ENCODE results near the gene MRC2.
A peak's percentile ranks its signal among the peaks of the same experiment; 100 is the strongest.
"Not testable (repeated sequence)": the region's sequence is repeated elsewhere in the genome, so short reads cannot be mapped to it uniquely, and the experiment has no call there.

MRC2 gene, protein sequence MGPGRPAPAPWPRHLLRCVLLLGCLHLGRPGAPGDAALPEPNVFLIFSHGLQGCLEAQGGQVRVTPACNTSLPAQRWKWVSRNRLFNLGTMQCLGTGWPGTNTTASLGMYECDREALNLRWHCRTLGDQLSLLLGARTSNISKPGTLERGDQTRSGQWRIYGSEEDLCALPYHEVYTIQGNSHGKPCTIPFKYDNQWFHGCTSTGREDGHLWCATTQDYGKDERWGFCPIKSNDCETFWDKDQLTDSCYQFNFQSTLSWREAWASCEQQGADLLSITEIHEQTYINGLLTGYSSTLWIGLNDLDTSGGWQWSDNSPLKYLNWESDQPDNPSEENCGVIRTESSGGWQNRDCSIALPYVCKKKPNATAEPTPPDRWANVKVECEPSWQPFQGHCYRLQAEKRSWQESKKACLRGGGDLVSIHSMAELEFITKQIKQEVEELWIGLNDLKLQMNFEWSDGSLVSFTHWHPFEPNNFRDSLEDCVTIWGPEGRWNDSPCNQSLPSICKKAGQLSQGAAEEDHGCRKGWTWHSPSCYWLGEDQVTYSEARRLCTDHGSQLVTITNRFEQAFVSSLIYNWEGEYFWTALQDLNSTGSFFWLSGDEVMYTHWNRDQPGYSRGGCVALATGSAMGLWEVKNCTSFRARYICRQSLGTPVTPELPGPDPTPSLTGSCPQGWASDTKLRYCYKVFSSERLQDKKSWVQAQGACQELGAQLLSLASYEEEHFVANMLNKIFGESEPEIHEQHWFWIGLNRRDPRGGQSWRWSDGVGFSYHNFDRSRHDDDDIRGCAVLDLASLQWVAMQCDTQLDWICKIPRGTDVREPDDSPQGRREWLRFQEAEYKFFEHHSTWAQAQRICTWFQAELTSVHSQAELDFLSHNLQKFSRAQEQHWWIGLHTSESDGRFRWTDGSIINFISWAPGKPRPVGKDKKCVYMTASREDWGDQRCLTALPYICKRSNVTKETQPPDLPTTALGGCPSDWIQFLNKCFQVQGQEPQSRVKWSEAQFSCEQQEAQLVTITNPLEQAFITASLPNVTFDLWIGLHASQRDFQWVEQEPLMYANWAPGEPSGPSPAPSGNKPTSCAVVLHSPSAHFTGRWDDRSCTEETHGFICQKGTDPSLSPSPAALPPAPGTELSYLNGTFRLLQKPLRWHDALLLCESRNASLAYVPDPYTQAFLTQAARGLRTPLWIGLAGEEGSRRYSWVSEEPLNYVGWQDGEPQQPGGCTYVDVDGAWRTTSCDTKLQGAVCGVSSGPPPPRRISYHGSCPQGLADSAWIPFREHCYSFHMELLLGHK (N-terminal part only)

DNA sequence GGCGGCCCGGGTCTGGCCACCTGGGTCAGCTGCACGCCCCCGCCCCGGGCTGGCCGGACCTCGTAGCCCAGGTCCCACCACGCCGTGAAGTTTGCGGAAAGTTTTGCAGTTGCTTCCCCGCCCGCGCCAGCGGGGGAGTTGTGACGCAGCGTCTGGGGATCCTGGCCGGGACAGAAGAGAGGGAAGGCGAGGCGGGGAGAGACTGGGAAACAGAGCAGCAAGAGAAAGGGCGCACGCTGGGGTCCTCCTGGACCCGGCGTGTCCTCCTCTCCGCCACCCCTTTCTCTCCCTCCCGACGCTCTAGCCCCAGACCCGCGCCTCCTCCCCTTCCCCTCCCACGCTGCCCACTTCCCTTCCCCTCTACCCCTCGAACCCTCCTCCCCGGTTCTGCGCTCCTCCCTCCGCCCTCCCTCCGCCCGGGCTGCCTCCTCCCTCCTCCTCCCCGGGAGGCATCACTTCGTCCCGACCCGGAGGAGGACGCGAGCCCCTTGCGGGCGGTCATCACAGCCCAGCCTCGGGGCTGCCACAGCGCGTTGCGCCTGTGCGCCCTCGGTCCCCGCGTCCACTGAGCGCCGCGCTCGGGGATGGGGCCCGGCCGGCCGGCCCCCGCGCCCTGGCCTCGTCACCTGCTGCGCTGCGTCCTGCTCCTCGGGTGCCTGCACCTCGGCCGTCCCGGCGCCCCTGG, at the start of gene MRC2:
MRC2 (plus strand) TSS at position 452 of the 685 bp plus-strand sequence; CDS start at position 585, 133 bp downstream.
- peak; percentile 72 for DNase-seq

DNA sequence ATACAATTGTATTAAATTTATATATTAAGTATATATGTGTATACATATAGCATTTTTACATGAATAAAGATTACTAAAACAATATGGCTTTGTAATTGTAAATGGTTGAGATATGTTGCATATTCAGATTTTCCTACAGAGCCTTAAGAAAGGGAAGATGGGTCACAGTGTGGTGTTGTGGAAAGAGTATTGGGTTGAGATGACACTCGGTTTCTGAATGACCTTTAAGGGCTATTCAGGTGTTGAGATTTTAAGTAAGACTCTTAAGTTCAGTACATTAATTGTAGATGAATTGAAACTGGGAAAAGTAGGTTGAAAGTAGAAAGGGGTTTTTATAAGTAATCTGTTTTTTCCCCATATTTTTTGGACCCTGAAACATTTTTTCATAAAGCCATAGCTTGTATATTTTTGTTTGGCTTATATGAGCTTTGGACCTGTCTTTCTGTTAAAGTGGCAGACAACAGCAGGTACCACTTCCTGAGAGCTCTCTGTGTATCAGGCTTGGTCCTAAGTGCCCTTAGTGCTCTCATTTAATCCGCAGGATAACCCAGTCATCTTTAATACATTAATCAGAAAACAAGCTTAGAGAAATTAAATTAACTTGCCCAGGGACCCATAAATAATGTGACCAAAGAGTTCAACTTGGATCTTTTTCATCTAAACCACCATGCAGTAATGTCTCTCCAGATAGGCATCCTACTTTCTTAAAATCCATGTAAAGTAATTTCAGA, 48.5 kb upstream of the MRC2 start:
- DNase-seq: no peak

DNA sequence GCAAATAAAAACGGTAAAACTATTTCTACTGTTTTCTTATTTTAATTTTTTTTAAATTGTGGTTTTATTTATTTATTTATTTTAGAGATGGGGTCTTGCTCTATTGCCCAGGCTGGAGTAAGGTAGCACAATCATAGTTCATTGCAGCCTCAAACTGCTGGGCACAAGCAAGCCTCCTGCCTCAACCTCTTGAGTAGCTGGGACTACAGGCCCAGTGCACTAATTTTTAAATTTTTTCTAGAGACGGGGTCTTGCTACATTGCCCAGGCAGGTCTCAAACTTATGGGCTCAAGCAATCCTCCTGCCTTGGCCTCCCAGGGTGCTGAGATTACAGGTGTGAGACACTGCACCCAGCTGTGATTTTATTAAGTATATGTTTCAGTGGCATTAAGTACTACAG, 46.5 kb upstream of the MRC2 start:
- no peak for DNase-seq

DNA sequence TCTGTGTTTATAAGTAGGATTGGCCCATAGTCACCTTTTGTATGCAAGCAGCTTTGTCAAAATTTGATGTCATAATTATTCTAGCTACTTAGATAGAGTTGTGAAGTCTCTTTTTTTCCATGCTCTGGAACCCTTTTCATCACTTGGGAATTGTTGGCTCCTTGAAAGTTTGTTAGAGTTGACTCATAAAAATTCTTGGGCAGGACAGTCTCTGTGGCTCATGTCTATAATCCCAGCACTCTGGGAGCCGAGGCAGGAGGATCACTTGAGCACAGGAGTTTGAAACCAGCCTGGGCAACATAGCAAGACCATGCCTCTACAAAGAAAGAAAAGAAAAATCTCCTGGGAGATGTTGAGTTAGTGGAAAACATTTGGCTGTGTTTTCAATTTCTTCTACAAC, 45.7 kb upstream of the MRC2 start:
- DNase-seq: no peak

DNA sequence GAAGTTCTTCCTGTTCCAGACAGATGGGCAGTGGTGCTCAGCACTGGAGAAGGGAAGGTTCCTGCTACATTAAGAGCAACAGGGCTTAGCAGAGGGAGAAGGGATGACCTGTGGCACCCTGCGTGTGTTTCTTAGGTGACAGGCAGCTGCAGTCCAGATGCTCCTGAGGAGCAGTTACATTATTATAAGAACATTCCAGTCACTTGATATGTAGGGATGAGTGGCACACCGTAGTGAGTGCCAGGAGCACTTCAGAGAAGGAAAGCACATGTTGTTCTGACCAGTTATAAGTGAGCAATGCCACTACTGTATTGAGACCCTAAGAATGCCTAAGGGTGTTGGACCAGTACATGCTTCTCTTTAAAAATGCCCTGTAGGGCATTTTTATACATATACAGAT, 39.9 kb upstream of the MRC2 start:
- no peak for DNase-seq

DNA sequence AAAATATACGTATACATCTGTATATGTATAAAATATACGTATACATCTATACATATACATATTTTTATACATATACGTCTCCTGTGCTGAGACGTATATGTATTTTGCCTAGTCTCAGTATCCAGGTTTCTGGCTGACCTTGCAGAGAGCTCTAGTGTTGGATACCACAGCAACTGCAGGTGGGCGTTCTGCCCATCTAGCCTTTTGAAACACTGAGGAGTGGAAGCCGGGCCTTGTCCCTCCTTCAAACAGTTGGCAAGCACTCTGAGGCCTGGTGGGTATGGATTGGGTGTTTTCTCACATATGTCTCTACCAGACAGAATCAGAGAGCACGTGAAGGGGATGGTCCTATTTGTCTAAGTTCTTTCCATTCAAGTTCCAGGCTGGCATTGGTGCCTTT, 39.4 kb upstream of the MRC2 start:
- no peak for DNase-seq

DNA sequence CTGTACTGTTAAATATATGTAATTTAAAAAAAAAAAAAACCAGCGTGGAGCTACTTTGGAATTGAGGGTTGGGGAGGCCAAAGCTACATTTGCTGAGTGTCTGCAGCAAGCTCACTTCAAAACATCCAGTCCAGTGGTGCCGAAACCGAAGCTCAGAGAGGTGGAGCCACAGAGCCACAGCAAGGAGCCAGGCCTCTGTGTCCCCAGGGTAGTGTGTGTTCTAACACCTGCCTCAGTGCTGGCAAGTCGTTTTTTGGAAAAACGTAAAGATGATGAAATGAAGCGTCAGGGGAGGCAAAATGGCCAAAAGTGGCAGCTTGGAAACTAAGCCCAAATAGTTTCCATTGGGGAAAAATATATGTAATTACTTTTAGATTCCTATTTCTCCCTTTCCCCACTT, 36.1 kb upstream of the MRC2 start:
- no peak for DNase-seq

DNA sequence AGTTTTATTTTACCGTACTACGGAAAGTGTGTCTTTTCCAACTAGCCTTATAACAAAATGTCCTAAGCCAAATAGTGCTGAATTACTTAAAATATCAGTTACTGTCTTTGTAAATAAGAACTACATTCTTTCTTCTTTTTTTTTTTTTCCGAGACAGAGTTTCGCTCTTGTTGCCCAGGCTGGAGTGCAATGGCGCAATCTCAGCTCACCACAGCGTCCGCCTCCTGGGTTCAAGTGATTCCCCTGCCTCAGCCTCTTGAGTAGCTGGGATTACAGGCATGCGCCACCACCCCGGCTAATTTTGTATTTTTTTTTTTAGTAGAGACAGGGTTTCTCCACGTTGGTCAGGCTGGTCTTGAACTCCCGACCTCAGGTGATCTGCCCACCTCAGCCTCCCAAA, 35.6 kb upstream of the MRC2 start:
- DNase-seq: not testable (repeated sequence)

DNA sequence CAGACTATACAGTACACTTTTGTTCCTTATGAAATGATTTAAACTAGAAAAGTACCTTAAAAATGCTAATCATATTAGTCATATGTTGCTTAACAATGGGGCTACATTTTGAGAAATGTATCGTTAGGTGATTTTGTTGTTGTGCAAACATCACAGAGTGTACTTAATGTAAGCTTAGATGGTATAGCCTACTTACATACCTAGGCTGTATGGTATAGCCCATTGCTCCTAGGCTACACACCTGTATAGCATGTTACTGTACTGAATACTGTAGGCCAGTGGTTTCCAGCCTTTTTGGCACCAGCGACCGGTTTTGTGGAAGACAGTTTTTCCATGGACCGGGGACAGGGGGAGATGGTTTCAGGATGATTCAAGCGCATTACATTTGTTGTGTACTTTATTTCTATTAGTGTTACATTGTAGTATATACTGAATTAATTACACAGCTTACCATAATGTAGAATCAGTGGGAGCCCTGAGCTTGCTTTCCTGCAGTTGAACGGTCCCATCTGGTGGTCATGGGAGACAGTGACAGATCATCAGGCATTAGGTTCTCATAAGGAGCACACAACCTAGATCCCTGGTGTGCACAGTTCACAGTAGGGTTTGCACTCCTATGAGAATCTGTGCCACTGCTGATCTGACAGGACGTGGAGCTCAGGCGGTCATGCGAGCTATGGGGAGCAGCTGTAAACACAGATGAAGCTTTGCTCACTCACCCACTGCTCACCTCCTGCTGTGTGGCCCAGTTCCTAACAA, 35.0 kb upstream of the MRC2 start:
- no peak for DNase-seq

DNA sequence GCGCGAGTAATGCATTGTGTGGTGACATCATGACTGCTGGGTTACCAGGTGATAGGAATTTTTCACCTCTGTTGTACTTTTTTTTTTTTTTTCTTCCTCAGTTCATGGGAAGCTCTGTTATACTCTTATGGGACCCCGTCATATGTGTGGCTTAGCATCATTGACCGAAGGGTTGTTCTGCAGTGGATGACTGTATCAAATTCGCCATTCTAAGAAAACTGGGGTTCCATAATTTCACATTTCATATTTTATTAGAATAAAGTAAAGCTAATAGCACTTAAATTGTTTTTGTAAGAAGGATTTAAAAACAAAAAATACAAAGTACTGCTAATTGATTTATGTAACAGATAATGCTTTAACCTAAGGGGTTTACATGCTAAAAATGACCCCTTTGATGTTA, 32.0 kb upstream of the MRC2 start:
- no peak for DNase-seq

DNA sequence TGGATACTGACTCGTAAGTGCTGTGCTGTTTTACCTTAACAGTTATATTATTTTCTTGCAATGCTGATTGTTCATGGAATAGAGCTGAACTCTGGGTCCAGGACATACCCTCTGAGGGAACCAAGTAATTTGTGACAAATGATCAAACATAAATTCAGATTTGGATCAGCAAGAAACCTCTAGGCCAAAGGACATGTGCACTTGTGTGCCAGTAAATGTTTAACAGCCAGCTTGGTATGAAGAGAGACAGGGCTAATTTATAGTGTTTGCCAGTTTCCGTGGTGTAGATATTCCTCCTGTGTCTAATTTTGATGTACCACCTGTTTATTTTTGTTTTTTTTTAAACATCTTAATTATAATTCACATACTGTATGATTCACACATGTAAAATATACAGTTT, 30.8 kb upstream of the MRC2 start:
- no peak for DNase-seq

DNA sequence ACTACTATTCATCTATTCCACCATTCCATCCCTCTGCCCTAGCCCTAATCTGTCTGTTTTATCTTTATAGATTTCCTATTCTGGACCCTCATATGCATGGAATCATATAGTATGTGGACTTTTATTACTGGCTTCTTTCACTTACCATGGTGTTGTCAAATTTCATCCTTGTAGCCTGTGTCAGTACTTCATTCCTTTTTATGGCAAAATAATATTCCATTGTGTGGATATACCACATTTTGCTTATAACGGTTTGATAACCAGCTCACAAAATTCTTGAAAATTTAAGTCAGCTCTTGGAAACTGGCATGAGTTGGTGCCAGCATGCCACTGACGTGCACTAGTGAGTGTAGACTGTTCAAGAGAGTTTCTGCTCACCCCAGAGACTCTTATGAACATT, 30.3 kb upstream of the MRC2 start:
- no peak for DNase-seq

DNA sequence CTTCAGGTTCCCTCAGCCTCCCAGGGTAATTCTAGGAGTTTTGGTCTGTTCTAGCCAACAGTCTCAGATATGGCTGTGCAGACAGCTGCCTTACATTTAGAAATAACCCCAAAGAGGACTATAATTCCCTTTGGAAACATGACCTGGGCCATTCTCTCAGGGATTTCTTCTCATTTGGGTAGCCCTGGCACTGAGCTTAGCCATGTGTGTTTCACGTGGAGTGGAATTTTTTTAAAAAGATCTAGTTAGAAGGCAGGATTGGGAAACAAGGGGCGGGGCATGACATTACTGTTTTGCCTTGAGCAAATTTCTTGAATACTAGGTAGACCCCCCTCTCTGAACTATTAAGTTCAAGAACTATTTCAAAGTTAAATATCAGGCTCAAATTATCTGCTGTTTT, 29.6 kb upstream of the MRC2 start:
- no peak for DNase-seq

DNA sequence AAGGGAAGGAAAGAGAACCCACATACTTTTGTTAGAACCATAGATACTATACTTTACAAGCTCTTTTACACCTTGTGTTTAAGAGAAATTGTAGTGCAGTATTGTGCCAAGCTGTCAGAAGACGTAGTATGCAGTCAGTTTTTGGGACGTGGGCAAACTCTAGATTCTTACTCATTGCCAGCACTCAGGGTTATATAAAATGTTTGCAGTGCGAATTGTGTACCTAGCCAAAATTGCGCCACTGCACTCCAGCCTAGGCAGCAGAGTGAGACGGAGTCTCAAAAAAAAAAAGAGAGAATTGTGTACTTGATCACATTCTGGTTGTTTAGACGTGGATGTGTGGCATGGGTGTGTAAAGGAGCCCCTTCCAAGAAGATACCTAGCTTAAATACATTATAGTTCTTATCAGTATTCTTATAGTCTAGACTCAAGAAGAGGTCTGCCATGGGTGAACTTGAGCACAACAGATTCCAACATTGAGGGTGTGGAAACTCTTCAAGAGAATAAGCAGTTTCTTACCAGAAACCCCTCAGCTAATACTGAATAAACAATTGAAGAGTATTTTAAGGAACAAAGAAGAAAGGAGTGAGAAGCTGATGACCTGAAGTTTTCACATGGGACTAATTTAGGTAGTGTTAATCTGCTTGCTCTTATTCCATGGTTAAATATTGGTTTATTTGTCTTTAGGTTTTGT, 27.4 kb upstream of the MRC2 start:
- no peak for DNase-seq

DNA sequence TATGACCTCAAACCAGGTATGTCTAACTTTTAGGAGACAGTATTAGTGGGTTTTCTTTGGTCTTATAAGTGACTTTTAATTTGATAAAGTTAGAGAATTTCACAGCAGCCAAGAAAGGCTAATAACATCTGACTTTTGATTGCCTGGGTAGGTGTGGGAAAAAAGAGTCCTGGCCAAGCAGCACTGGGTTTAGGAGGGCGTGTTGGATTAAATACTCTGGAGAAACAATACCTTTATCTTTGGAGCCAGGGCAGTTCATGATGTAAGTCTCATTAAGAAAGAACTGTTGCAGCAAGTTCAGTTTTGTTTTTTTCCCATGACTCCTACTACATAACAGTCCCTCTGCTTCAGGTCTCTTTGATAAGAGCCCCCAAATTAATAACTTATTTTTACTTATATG, 26.7 kb upstream of the MRC2 start:
- DNase-seq: no peak

DNA sequence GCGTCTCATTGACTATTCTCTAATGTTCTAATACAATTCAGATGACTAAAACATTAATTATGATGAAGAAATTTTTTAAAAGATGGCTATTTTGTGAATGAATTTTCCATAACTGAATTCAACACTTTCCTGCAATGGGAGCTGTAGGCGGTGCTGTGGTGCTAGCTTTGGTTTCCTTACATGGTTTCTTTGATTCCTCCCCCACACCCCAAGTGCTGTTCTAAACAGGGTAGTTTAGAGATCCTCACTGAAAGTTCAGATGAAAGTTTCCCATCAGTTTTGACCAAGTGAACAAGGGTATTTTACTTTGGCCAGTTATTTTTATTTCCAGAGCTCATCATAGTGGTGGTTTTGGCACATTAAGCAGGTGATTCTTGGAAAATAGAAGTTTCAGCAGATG, 26.0 kb upstream of the MRC2 start:
- no peak for DNase-seq

DNA sequence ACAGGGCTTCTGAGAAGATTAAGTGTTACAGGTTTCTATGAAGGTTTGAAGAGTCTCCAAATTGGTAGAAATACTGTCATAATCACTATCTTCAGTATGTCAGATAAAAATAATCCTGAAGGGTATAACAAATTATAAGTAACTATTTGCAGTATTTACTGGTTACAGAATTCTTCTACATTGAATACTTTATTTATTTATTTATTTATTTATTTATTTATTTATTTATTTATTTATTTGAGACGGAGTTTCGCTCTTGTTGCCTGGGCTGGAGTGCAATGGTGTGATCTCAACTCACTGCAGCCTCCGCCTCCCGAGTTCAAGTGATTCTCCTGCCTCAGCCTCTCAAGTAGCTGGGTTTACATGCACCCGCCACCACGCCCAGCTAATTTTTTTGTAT, 23.7 kb upstream of the MRC2 start:
- not testable (repeated sequence) for DNase-seq

DNA sequence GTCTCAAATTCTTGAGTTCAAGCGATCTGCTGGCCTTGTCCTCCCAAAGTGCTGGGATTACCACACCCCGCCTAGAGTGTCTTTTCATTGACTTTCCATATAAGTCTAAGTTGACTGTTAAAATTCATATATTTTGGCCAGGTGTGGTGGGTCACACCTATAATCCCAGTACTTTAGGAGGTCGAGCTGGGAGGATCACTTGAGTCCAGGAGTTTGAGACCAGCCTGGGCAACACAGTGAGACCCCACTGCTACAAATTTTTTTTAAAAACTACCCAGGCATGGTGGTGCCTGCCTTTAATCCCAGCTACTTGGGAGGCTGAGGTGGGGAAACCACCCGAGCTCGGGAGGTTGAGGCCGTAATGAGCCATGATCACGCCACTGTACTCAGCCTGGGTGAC, 21.9 kb upstream of the MRC2 start:
- DNase-seq: no peak

DNA sequence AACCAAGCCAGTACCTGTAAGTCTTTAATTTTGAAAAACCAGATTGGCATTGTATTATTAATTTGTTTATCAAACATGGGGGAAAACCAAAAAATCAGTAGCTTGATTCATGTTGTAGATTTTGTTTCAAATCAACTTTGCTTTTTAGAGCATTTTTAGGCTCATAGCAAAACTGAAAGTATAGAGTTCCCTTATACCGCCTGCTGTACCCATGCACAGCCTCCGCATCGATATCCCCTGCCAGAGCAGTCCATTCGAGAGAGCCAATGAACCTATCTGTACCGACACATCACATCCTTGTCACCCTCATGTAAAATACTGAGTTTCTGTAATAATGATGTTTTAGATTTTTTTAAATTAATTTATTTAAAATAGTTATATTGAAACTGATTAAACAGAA, 16.2 kb upstream of the MRC2 start:
- no peak for DNase-seq

DNA sequence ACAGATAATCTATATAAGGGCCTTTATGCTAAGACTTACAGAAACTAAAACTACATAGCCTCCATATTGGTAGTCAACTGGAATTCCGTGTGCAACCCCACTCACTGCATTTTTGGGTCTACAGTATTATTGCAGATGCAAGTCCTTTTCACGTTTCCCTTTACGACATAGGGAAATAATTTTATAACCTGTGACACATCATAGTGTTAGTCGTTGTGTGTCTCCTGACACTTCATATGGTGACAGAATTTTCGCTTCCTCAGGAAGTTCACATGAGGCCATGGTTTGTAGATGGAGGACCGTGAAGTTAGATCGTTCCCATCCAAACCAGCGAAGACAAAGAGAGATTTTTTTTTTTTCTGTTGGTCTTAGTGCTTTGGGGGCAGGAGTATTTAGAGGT, 15.7 kb upstream of the MRC2 start:
- DNase-seq: no peak

DNA sequence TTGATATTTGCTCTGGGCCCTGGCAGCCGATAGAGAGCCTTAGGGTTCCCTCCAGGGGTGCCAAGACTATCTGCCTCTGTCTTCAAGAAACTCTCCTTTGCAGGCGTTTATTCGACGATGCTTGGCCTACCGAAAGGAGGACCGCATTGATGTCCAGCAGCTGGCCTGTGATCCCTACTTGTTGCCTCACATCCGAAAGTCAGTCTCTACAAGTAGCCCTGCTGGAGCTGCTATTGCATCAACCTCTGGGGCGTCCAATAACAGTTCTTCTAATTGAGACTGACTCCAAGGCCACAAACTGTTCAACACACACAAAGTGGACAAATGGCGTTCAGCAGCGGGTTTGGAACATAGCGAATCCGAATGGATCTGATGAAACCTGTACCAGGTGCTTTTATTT, 15.2 kb upstream of the MRC2 start:
- not testable (repeated sequence) for DNase-seq

Data from hematopoietic multipotent progenitor cell treated with erythropoietin and hydrocortisone succinate and interleukin-3 and kit ligand, for 4 days (in vitro differentiated cells).